ENCODE measurements around the gene RAB3GAP2.
A peak's percentile ranks its signal among the peaks of the same experiment; 100 is the strongest.
"Not testable (repeated sequence)": the region's sequence is repeated elsewhere in the genome, so short reads cannot be mapped to it uniquely, and the experiment has no call there.

Gene RAB3GAP2

GRCh38 chr1:220119043-220119512, 153.2 kb downstream of the RAB3GAP2 start:
- no peaks in the 10 kb centered on the region for H3K27me3 ChIP-seq (ENCODE audit: insufficient read depth, poor library complexity, severe bottlenecking)
- TF ChIP-seq SPI1 (IDR thresholded peaks at IDR 0.05; ENCODE audit: borderline replicate concordance, low read depth) (no peak), GABPA (IDR thresholded peaks at IDR 0.05; ENCODE audit: low read depth) (no peak), CTCF (IDR thresholded peaks at IDR 0.05; ENCODE audit: insufficient read depth, low read length) (no peak), POLR2AphosphoS5 (IDR thresholded peaks at IDR 0.05; ENCODE audit: low read depth) (no peak), REST (IDR thresholded peaks at IDR 0.05; ENCODE audit: insufficient replicate concordance, low read depth) (no peak)
- DNase-seq (ENCODE audit: low read depth in 1 of 2, low spot score in 1 of 2) = no peak
- no peak overlapping the region for H3K4me3 ChIP-seq (replicated peaks; ENCODE audit: insufficient read depth, low read length)
- H3K27ac ChIP-seq (replicated peaks) = no peak overlapping the region

- Histone ChIP-seq H3K27ac (replicated peaks) (no peak overlapping the region), H3K27me3 (ENCODE audit: insufficient read depth, poor library complexity, severe bottlenecking) (no peaks in the 10 kb centered on the region), H3K4me3 (replicated peaks; ENCODE audit: insufficient read depth, low read length) (no peak overlapping the region)
- TF ChIP-seq SPI1 (IDR thresholded peaks at IDR 0.05; ENCODE audit: borderline replicate concordance, low read depth) (no peak), CTCF (IDR thresholded peaks at IDR 0.05; ENCODE audit: insufficient read depth, low read length) (peak; percentile 32), REST (IDR thresholded peaks at IDR 0.05; ENCODE audit: insufficient replicate concordance, low read depth) (no peak)
- peak in 1 of 2 experiments; percentile 33 for DNase-seq (ENCODE audit: low read depth in 1 of 2, low spot score in 1 of 2)
Observed at GRCh38 chr1:220113136-220113695, 159.0 kb downstream of the RAB3GAP2 start.

- not testable (repeated sequence) for H3K27me3 ChIP-seq (ENCODE audit: insufficient read depth, poor library complexity, severe bottlenecking); H3K27ac ChIP-seq (replicated peaks); H3K4me3 ChIP-seq (replicated peaks; ENCODE audit: insufficient read depth, low read length); DNase-seq (ENCODE audit: low read depth in 1 of 2, low spot score in 1 of 2)
Observed at GRCh38 chr1:220112600-220112999, 159.7 kb downstream of the RAB3GAP2 start.

- H3K4me3 ChIP-seq (replicated peaks; ENCODE audit: insufficient read depth, low read length); DNase-seq (ENCODE audit: low read depth in 1 of 2, low spot score in 1 of 2); H3K27me3 ChIP-seq (ENCODE audit: insufficient read depth, poor library complexity, severe bottlenecking); H3K27ac ChIP-seq (replicated peaks): not testable (repeated sequence)
Observed at GRCh38 chr1:220110473-220110872, 161.8 kb downstream of the RAB3GAP2 start.

- no peak for DNase-seq (ENCODE audit: low read depth in 1 of 2, low spot score in 1 of 2)
Observed at GRCh38 chr1:220099826-220100225, 172.4 kb downstream of the RAB3GAP2 start.

More at GRCh38 chr1:220099826-220100225, 172.4 kb downstream of the RAB3GAP2 start:
- TF ChIP-seq GABPA (IDR thresholded peaks at IDR 0.05; ENCODE audit: low read depth) (no peak), POLR2AphosphoS5 (IDR thresholded peaks at IDR 0.05; ENCODE audit: low read depth) (no peak), SPI1 (IDR thresholded peaks at IDR 0.05; ENCODE audit: borderline replicate concordance, low read depth) (no peak), CTCF (IDR thresholded peaks at IDR 0.05; ENCODE audit: insufficient read depth, low read length) (no peak), REST (IDR thresholded peaks at IDR 0.05; ENCODE audit: insufficient replicate concordance, low read depth) (no peak)
- H3K27ac ChIP-seq (replicated peaks) = no peak overlapping the region
- H3K27me3 ChIP-seq (ENCODE audit: insufficient read depth, poor library complexity, severe bottlenecking) = no peaks in the 10 kb centered on the region
- no peak overlapping the region for H3K4me3 ChIP-seq (replicated peaks; ENCODE audit: insufficient read depth, low read length)
